GM18511 (cell line): ENCODE measurements around the gene ZDHHC11B.

Source experiments
- ATAC-seq: cut with Tn5 transposase; IDR thresholded peaks from one replicate; pipeline ENCODE4 v1.9.1; 2021; ENCODE audit warnings: mild to moderate bottlenecking, moderate library complexity; ENCODE audit not compliant: unreplicated experiment

The ZDHHC11B gene

DNA sequence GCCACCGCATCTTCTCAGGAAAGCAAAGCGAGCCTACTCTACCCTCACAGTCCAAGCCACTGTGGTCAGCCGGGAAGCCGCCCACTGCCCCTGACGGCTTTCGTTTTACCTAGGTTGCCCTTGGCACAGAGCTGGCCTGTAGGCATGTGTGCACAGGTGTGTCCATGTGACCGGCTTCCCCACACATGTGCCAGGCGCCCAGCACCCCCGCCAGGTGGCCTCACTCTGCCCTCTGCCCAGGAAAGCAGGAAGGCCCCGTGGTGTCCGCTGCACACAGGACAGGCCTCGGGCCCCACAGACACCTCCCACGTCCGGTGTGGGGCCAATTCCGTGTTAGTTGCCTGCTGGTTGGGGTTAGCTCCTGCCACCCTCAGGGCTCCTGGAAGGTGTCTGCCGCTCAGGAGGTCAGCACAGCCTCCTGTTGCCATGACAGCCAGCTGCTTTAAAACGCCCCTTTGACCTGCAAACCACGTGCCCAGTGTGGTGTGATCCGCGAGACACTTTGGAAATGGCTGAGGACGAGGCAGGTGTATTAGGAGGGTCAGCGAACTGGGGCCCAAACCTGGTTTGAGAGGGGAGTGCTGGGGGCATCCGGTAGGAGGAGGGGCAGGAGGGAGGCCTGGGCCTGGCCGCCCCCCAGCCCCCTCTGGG lies 120.1 kb downstream of the ZDHHC11B start:
- no peak for ATAC-seq

DNA sequence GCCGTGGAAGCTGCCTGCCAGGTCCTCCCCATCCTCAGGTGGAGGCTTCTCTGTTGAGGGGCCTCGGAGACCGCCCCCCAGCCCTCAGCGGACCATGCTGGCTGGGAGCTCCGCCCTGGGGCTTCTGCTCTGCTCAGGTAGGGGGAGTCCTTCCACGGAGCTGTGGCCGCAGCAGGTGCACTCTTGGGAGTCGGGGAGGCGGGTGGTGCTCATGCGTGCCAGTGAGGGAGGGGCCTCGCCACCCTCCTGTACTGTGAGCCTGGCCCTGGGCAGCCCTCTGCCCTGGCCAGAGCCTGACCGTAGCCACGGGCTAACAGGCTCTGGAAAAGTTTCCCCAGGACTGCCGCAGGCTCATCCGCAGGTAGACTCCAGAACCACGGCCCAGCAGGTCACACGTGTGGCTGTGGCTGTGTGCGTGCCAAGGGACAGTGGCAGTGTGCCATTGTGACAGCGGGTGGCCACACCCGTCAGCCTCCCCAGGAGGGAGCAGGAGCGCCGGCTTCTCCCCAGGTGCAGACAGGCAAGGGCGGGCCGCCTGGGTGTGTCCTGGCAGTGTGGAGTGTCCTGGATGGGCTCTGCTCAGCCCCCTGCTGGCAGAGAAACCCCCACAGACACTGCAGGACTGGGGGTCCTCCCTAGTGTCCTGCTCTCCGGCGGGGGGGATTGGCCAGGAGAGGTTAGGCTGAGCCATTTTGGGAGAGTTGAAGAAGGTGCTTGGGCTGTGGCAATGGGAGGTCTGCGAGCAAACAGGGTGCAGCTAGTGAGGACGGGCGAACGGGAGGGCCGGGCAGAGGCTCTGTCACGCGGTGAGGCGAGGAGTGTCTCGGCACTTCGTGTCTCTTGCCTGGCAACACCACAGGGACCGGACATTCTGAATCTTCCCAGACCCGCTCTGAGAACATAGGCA lies 120.8 kb downstream of the ZDHHC11B start:
- no peak for ATAC-seq

DNA sequence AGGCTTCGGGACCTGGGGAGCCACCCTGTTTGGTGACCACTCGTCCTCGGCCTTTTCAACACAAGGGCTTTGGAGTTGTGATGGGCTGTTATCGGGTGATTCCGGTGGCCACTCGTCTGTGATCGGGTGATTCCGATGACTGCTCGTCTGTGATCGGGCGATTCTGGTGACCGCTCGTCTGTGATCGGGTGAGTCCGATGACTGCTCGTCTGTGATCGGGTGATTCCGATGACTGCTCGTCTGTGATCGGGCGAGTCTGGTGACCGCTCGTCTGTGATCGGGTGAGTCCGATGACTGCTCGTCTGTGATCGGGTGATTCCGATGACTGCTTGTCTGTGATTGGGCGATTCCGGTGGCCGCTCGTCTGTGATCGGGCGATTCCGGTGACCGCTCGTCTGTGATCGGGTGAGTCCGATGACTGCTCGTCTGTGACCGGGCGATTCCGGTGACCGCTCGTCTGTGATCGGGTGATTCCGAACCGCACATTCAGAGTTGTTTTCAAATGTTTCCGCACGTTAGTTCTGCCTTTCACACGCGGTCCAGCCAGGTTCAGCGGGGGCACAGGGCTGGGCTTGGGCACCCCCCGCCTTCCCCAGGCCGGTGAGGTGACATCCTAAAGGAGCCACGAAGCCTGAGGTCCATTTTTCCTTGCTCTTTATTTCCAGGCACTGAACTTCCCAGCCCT lies 121.6 kb downstream of the ZDHHC11B start:
- ATAC-seq = no peak

DNA sequence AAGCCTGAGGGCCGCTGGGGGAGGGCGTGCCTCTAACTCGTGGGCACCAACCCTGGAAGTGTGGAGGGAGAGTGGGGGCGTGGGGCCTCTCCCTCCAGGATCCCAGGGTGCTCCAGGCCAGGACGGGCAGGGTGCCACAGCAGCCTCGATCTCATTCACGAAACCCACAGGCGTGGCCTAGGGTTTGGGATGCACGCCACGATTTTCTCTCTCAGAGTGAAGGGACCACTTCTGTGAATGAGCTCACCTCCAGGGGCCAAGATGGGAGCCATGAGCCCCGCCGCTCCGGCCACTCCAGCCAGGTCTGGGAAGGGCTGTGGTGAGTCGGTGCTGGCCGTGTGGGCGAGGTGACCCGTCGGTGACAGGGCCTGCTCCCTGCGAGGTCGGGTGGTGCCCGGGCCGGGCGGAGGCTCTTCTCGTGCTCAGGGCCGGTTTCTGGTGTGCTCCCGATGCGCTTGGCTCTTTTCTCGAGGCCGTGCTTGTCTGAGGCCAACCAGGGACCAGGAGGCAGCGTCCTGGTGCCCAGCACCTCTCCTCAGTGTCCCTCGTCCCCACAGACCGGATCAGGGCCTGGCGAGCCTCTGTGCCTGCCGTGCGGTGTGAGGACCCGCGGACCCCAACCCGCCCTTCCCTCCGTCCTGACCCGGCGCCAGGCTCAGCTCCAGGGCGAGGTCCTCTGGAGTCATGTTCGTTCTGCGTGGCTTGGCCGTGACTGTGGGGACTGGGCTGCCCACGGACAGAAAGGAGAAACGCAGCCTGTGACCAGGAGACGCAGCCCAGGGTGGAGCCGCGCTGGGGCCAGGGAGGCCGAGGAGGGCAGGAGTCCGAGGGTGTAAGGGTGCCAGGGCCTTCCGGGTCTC lies 122.4 kb downstream of the ZDHHC11B start:
- ATAC-seq = no peak

DNA sequence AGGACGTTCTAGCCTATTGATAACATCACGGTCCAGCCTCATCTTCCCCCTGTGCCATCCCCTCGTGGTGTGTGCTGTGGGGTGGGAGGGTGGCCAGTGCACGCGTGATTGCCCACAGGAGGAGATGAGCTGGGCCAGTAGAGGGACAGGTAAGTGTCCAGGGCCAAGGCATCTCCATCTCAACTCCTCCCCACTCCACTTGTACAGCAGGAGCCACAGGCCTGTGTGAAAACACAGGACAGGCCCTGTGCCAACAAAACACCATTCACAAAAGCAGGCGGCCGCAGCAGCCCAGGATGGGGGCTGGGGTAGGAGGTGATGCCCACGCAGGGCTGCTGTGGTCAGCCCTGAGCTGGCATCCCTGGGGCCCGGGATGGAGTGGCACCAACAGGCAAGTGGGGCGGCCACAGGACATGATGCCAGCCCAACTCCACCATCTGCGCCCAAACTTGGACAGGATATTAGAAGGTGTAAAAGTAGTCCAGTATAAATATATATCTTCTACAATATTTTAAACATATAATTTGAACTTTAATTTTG lies 124.0 kb downstream of the ZDHHC11B start:
- ATAC-seq = no peak
